ENCODE data around the gene METTL1. TPM values are rescaled to one million over a fixed set of nuclear protein-coding genes. Genes with fewer than 3 reads are reported as not detected.
"Not testable (repeated sequence)": the region's sequence is repeated elsewhere in the genome, so short reads cannot be mapped to it uniquely, and the experiment has no call there.

Gene METTL1
- total RNA-seq, 4 donors from 2014 or later, result 4.2 to 9.8 (median 5.7) TPM

DNA sequence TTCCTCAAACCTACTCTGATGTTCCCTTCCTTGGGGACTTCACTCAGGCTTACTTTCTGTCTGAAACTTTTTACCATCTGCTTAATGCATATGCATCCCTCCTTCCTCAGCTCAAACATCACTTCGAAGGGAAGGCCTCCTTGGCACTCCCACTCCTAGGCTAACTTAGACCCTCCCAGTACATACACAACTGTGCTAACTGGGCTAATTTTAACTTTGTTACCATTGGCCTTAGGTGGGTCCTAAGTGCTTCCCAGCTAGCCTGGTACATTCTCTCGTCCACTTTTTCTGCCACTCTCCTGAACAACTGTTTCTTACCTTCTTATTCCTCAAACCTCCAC lies 4.3 kb upstream of the METTL1 start:
- DNase-seq (ENCODE audit: extremely low spot score), result no peak
- Histone ChIP-seq H3K36me3 (peaks cover 0 to 34% (median 9%) of the 10 kb centered on the region in 4 donors), H3K27me3 (no peaks in the 10 kb centered on the region), H3K27ac (replicated peaks in 1 of 4) (no peak overlapping the region), H3K4me1 (peaks cover 10 to 22% (median 16%) of the 10 kb centered on the region in 4 donors), H3K9me3 (no peaks in the 10 kb centered on the region), H3K4me3 (no peak overlapping the region)
- 86% methylated on average over 2 of the region's 2 CpGs for WGBS
- TF ChIP-seq POLR2AphosphoS5 (IDR thresholded peaks at IDR 0.05) (no peak), EP300 (IDR thresholded peaks at IDR 0.05) (no peak), POLR2A (IDR thresholded peaks at IDR 0.05; ENCODE audit: low read depth) (no peak)
- TF ChIP-seq, protein P1, sequence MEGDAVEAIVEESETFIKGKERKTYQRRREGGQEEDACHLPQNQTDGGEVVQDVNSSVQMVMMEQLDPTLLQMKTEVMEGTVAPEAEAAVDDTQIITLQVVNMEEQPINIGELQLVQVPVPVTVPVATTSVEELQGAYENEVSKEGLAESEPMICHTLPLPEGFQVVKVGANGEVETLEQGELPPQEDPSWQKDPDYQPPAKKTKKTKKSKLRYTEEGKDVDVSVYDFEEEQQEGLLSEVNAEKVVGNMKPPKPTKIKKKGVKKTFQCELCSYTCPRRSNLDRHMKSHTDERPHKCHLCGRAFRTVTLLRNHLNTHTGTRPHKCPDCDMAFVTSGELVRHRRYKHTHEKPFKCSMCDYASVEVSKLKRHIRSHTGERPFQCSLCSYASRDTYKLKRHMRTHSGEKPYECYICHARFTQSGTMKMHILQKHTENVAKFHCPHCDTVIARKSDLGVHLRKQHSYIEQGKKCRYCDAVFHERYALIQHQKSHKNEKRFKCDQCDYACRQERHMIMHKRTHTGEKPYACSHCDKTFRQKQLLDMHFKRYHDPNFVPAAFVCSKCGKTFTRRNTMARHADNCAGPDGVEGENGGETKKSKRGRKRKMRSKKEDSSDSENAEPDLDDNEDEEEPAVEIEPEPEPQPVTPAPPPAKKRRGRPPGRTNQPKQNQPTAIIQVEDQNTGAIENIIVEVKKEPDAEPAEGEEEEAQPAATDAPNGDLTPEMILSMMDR (IDR thresholded peaks at IDR 0.05), result no peak
- intact Hi-C loops (cut with DNase I), result no loop called here

DNA sequence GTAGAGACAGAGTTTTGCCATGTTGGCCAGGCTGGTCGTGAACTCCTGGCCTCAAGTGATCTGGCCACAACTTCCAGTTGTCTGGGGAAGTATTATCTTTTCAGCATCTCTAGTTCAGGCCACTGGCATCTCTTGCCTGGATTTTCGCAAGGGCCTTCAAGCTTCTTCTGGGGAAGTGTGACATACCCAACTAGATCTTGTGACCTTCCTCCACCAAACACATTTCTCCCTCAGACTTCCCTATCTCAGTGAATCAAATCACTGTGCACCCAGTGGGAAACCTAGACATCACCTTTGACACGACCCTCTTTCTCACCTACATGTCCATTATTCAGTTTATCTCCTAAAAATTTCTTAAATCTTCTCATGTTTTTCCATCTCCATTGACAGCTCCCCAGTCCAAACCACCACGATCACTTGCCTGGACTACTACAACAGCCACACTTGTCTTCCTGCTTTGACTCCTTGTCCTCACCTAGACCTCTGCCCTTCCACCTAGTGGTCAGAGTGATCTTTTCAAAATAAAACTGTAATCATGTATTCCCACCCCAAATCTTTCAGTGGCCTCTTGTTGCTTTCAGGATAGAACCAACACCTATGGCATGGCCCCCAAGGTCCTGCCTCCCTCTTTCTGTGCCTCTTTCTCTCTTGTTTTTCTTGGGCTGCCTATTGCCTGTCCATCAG lies 3.8 kb upstream of the METTL1 start:
- Histone ChIP-seq H3K9me3 (no peaks in the 10 kb centered on the region), H3K36me3 (peaks cover 0 to 34% (median 8%) of the 10 kb centered on the region in 4 donors), H3K4me1 (peaks cover 13 to 27% (median 21%) of the 10 kb centered on the region in 4 donors), H3K27ac (replicated peaks in 1 of 4) (no peak overlapping the region), H3K27me3 (no peaks in the 10 kb centered on the region), H3K4me3 (no peak overlapping the region)
- DNase-seq (ENCODE audit: extremely low spot score), result no peak
- intact Hi-C loops (cut with DNase I), result no loop called here
- no peak for TF ChIP-seq POLR2AphosphoS5 (IDR thresholded peaks at IDR 0.05)
- 76% methylated on average over 4 of the region's 4 CpGs for WGBS

DNA sequence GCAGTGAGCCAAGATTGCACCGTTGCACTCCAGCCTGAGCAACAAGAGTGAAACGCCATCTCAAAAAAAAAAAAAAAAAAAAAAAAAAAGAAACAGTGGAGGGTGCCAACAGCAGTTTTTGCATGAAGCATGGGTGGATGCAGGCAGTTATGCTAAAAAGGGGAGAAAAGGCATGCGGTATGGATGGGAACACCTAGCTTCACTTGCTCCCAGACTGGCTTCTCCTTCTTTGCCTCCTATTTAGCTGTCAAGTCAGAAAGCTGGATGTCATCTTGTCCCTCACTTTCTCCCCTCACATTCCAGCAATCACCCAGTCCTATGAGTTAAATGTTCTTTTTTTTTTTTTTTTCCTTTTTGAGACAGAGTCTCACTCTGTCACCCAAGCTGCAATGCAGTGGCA lies 3.1 kb upstream of the METTL1 start:
- DNase-seq (ENCODE audit: extremely low spot score), result no peak
- intact Hi-C loops (cut with DNase I), result no loop called here
- no peaks in the 10 kb centered on the region for H3K9me3 ChIP-seq
- H3K27ac ChIP-seq (replicated peaks in 1 of 4), result no peak overlapping the region
- TF ChIP-seq POLR2AphosphoS5 (IDR thresholded peaks at IDR 0.05), result no peak
- TF ChIP-seq, protein P1 (IDR thresholded peaks at IDR 0.05), result no peak
- no peak for TF ChIP-seq POLR2A (IDR thresholded peaks at IDR 0.05; ENCODE audit: low read depth)
- TF ChIP-seq EP300 (IDR thresholded peaks at IDR 0.05), result no peak
- peaks cover 13 to 29% (median 22%) of the 10 kb centered on the region in 4 donors for H3K4me1 ChIP-seq
- WGBS, result 87% methylated on average over 3 of the region's 3 CpGs
- no peak overlapping the region for H3K4me3 ChIP-seq
- H3K36me3 ChIP-seq, result peaks cover 0 to 32% (median 5%) of the 10 kb centered on the region in 4 donors
- no peaks in the 10 kb centered on the region for H3K27me3 ChIP-seq

DNA sequence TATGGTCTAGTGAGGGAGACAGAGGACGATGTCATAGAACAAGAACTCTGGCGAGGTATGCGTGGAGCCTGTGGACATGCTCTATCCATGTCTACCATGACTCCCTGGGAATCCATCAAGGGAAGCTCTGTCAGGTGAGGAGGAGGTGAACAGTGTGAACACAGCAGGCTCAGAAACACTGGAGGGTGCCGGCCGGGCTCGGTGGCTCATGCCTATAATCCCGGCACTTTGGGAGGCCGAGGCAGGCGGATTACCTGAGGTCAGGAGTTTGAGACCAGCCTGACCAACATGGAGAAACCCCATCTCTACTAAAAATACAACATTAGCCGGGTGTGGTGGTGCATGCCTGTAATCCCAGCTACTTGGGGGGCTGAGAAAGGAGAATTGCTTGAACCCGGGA lies 2.7 kb upstream of the METTL1 start:
- WGBS, result 92% methylated on average over 8 of the region's 11 CpGs
- intact Hi-C loops (cut with DNase I), result not testable (repeated sequence)

DNA sequence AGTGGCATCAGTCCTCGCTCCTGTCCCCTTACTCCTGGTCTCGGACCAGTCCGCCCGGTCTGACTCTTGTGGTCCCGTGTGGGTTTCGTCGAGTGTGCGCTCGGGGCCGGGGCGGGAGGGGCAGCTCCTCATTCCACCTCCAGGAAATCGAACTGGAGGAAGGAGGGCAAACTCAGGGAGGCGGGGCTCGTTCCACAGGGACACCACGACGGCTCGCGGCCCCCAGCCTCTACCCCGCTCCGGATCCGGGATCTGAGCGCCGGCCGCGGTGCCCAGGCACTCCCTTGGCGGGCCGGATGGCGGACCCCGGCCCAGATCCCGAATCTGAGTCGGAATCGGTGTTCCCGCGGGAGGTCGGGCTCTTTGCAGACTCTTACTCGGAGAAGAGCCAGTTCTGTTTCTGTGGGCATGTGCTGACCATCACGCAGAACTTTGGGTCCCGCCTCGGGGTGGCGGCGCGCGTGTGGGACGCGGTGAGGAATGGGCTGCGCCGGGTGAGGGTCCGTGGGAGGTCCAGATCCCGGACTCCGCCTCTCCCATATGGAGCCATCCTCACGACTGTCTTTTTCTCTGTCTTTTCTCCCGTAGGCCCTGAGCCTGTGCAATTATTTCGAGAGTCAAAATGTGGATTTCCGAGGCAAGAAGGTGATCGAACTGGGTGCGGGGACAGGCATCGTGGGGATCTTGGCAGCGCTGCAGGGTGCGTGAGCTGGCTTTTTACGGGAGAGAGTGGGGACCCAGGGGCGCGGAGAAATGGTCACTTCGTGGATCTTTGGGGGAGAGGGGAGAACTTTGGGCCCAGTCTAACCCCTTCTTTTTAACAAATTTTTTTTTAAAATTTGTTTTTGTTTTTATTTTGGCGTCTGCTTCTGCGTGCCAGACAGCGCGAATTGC lies 771 bp upstream of the METTL1 start, which contains the start of gene EEF1AKMT3:
Gene EEF1AKMT3, plus strand, starts transcription at position 186 of the 894 bp plus-strand sequence. Its CDS starts 111 bp downstream, at position 297.
- peak within 1 kb of the TSS; percentile 90 to 95 (median 94) for H3K27ac ChIP-seq (replicated peaks in 1 of 4)

More for the DNA sequence above, 2.7 kb upstream of the METTL1 start:
- H3K27me3 ChIP-seq; H3K4me3 ChIP-seq; H3K9me3 ChIP-seq; H3K27ac ChIP-seq (replicated peaks in 1 of 4); DNase-seq (ENCODE audit: extremely low spot score): not testable (repeated sequence)
- peaks cover 0 to 34% (median 8%) of the 10 kb centered on the region in 4 donors for H3K36me3 ChIP-seq
- peaks cover 13 to 29% (median 22%) of the 10 kb centered on the region in 4 donors for H3K4me1 ChIP-seq

More for the DNA sequence above, 771 bp upstream of the METTL1 start, which contains the start of gene EEF1AKMT3:
- Histone ChIP-seq H3K36me3 (peaks cover 0 to 43% (median 23%) of the 10 kb centered on the region in 4 donors), H3K4me1 (peaks cover 13 to 29% (median 22%) of the 10 kb centered on the region in 4 donors), H3K4me3 (peak within 1 kb of the TSS; percentile 70 to 82 (median 76)), H3K27me3 (no peaks in the 10 kb centered on the region), H3K9me3 (no peaks in the 10 kb centered on the region)
- 6% methylated on average over 36 of the region's 67 CpGs for WGBS
- intact Hi-C loops (cut with DNase I), result no loop called here
- DNase-seq (ENCODE audit: extremely low spot score), result no peak
- TF ChIP-seq POLR2AphosphoS5 (IDR thresholded peaks at IDR 0.05), result no peak
- no peak for TF ChIP-seq POLR2A (IDR thresholded peaks at IDR 0.05; ENCODE audit: low read depth)
- TF ChIP-seq EP300 (IDR thresholded peaks at IDR 0.05), result no peak
- TF ChIP-seq, protein P1 (IDR thresholded peaks at IDR 0.05), result no peak

Data from esophagus muscularis mucosa (tissue), 4 donors.